HG03521 (cell line): ENCODE measurements around the gene SIPA1L3.
"Not testable (repeated sequence)": the region's sequence is repeated elsewhere in the genome, so short reads cannot be mapped to it uniquely, and the experiment has no call there.

ENCODE experiments used
- ATAC-seq: cut with Tn5 transposase; IDR thresholded peaks from one replicate; pipeline ENCODE4 v1.9.1; 2021; ENCODE audit warnings: mild to moderate bottlenecking, moderate library complexity; ENCODE audit not compliant: unreplicated experiment

Gene SIPA1L3

DNA sequence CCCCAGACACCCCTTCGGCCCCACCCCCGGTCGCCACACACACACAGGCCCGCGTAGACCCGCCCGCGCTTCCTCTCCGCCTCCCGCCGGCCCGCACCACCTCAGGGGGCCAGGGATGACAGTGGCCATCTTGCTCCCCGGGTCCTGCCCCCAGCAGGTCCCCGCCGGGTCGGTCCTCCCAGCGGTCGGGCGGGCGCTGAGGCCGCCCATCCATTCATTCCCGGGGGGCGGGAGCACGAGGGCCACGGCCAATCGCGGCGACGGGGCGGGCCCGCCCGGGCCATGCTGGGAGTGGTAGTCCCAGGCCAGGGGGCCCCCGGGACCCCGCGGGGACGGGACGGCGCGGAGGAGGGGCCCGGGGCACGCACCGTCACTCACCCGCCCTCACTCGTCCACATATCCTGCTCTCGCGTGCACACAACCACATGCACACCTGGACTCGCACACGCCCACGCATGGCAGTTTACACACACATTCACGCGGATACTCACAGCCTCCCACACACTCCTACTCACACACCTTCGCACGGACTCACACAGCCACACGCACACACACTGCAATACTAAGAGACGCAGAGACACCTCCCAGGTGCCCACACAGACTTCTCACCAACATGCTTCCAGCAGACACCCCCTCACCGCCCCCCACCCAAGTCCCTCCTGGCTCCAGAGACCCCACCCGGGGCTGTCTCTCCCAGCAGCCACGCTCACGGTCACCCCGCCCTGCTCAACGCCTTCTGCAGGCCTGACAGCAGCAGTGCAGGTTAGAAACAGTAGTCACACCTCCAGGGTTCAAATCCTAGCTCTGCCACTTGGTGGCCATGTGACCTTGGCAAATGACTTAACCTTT is 317.2 kb downstream of the SIPA1L3 start, which contains the start of gene DPF1:
DPF1 (minus strand) TSS at position 209 of the 849 bp plus-strand sequence; CDS start at position 129, 80 bp downstream.
- peak; percentile 71 for ATAC-seq

DNA sequence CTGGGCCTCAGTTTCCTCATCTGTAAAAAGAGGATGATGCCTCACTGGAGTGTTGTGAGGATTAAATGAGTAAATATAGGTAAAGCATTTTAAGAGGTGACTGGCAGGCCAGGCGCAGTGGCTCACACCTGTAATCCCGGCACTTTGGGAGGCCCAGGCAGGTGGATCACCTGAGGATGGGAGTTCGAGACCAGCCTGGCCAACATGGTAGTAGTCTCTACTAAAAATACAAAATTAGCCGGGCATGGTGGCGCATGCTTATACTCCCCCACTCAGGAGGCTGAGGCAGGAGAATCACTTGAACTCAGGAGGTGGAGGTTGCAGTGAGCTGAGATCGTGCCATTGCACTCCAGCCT is 317.8 kb downstream of the SIPA1L3 start:
- not testable (repeated sequence) for ATAC-seq

DNA sequence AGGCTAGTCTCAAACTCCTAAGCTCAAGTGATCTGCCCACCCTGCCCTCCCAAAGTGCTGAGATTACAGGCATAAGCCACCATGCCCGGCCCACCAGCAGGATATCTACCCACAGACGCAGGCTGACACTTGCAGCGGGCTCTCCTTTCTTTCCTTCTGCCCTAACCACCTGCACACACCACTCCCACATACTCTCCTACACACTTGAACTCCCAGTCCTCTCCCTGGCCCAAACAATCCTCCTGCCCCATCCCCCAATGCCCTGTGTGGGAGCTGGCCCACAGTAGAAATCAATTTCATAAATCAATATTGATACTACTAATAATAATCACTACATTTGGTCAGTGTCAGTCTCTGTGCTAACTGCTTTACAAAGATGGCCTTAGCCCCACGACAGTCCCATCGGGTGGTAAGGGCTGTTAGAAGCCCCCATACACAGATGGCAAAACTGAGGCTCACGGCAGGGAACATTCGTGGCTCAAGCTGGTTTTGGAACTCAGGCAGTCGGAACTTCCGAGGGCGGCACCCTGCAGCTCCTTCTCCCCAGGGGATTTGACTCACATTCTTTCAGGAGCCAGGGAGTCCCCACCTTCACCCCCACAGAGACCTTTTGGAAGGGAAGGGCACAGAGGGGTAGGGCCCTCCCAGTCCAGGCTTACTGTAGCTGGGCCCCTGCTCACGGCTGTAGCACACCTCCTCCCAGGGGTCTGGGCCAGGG is 320.4 kb downstream of the SIPA1L3 start:
- ATAC-seq, result no peak

DNA sequence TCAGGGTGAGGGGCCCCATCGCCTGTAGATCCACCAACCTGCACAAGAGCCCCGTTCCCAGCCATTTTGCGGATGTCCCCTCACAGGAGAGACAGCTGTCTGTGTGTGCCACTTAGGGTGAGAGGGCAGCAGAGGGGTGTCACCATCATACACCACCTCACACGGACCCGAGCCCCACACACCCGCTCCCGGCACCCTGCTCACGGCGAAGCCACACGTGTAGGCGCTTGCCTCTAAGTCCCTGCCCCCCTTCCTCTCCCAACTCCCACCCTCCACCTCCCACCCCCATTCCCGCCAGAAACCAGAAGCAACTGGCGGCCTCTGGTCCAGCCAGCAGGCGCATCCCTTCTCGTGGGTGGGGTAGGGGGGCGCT is 321.0 kb downstream of the SIPA1L3 start:
- ATAC-seq, result no peak

DNA sequence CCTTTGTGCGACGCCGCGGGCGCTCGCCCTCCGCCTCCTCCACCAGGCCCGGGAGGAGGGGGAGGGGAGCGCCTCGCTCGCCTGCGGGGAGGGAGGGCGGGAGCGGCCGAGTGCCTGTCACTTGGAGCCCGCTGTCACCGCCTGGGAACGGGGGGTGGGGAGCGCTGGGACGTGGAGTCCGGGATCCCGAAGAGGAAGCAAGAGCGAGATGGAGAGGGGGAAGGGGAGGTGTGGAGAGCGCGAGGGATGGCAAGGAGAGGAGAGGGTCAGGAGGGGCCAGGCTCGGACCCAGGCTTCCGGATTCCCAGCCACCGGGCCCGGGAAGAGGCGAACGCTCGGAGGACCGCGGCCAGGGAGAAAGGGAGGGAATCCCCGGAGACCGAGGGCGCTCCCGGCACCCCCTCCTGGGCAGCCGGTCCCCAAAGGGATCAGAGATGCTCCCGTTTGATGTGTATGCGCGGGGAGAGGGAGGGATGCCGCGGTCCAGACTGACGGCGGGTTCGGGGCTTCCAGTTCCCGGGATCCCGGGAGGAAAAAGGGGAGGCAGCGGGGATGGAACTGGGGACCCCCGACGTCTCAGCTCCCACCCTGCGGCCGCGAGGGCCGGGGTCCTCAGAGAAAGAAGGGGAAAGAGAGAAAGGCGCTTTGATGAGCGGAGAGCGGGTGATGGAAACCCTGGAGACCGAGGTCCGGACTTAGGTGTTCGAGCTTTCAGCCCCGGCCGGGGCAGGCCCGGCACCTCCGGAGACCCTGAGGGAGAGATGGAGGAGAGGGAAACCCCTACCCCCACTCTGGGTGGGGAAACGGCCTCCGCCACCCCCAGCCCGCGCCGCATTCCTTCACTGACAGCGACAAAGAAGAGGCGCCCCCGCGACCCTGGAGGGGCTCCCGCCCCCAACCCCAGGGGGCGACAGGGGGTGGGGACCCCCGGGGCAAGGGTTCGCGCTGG is 321.8 kb downstream of the SIPA1L3 start:
- no peak for ATAC-seq

DNA sequence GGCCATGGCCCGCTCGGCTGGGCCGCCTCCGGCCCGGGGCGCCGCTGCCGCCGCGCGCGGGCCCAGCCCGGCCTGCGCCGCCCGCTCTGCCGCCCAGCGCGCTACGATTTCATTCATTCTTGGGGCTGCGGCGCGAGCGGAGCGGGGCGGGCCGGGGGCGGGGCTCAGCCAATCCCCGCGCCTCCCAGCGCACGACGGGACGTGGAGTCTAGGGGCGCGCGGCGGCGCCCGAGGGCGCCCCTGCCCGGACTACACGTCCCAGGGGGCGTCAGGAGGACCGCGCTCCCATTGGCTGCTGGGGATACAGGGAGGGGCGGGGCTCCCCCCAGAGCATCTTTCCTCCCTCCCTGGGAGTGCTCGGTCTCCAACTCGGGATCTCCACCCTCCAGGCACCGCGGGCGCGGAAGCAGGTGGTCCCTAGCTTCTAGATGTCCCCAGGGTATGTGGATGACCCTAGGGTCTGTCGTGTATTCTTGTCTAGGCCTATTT is 322.6 kb downstream of the SIPA1L3 start:
- peak; percentile 56 for ATAC-seq

DNA sequence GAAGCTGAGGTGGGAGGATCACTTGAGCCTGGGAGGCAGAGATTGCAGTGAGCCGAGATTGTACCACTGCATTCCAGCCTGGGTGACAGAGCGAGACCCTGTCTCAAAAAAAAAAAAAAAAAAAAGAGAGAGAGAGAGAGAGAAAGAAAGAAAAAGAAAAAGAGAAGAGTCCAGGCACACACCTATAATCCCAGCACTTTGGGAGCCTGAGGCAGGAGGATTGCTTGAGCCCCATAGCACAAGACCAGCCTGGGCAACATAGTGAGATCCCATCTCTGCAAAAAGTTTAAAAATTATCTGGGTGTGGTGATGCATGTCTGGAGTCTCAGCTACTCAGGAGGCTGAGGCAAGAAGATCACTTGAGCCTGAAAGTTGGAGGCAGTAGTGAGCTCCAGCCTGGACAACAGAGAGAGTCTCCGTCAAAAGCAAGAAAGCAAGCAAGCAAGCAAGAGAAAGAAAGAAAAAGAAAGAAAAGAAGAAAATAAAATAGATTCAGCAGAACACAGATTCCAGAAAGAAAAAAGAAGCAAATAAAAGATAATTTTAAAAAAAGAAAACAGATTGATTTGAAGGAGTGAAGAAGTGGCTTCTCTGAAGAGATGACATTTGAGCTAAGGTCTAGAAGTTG is 323.6 kb downstream of the SIPA1L3 start:
- ATAC-seq, result not testable (repeated sequence)

DNA sequence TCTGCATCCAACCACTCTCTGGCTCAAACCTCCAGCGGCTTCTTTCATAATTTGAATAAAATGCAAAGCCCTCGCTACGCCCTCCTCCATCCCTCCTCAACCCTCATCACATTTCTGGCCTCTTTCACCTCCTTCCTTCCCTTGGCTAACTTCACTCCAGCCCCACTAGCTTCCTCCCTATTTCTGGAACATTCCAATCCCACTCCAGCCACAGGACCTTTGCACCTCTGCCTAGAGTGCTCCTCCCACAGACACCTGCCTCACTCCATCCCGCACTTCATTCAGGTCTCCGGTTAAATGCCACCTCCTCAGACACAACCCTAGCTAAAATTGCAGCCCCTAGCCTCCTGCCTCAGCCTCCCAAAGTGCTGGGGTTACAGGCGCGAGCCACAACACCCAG is 324.9 kb downstream of the SIPA1L3 start:
- ATAC-seq, result no peak

DNA sequence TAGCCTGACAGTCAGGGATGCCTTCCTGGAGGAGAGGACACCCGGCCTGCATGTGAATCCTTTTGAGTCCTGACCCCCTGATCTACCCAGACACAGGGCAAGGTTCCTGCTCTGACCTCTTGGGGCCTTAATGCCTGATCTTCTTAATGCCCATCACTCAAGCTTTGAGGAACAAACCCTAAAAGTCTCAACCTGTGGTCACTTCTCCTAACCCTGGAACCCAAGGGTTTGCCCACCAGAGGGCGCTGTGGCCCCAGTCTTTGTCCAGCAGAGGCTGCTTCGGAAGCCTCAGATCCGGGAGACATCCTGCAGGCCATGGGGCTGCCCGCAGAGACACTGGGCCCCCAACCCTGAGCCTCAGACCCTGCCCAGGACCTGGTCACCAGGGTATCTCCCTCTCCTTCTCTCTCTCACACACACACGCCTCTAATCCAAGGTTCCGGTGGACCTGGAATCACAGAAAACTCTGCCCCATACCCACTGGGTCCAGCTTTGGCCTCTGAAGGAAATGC is 326.8 kb downstream of the SIPA1L3 start:
- ATAC-seq, result no peak

DNA sequence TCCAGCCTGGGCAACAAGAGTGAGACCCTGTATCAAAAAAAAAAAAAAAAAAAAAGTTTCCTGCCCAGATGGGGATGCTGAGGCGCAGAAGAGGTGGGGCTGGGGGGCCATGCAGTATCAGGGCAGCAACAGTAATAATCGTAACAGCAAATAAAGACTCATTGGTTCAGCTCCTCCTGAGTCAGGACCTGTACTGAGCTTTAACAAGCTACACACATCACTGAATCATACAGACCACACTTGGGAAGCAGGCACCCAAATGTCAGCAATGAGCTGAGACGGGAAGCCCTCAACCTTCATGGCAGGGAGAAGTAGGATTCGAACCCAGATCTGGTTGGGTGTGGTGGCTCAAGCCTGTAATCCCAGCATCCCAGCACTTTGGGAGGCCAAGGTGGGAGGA is 327.6 kb downstream of the SIPA1L3 start:
- no peak for ATAC-seq

DNA sequence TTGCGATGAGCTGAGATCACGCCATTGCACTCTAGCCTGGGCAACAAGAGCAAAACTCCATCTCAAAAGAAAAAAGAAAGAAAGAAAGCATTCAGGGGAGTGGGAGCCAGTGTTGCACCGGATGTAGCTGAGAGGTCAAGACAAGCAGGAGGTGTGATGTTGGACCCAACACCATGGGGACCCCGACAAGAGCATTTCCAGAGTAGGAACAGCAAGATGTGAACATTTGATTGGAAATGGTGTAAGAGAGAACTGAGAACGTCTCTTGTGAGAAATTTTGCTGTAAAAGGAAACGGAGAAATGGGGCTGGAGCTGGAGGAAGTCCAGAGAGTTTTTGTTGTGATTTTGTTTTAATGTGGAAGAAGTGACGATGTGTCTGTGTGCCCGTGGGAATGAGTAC is 332.8 kb downstream of the SIPA1L3 start:
- ATAC-seq, result no peak

DNA sequence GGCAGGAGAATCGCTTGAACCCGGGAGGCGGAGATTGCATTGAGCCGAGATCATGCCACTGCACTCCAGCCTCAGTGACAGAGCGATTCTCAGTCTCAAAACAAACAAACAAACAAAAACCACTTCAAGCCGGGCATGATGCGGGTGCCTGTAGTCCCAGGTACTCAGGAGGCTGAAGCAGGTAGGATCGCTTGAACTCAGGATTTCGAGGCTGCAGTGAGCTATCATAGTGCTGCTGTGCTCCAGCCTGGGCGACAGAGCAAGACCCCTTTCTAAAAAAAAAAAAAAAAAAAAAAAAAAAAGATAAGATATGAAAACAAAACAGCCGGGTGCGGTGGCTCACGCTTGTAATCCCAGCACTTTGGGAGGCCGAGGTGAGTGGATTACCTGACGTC is 336.3 kb downstream of the SIPA1L3 start:
- ATAC-seq, result no peak

DNA sequence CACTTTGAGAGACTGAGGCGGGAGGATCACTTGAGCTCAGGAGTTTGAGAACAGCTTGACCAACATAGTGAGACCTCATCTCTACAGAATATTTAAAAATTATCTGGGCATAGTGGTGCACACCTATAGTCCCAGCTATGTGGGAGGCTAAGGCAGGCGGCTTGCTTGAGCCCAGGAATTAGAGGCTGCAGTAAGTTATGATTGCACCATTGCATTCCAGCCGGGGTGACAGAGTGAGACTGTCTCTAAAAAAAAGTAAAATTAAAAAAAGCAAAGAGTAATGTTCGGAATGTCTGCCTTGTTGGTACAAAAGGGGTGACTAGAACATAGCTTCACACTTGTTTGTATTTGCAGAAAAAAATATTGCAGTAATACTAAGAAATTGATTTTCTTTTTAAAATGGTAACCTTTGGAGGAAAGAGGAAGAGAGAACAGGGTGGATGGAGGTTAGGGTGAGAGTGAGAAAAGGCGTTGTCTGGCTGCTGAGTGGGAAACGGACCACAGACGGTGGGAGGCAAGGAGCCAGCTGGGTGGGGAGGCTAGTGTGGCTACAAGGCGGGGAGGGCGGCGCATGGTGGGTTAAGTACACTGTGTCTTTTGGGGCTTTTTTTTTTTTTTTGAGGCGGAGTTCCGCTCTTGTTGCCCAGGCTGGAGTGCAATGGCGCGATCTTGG is 339.0 kb downstream of the SIPA1L3 start:
- ATAC-seq, result no peak

DNA sequence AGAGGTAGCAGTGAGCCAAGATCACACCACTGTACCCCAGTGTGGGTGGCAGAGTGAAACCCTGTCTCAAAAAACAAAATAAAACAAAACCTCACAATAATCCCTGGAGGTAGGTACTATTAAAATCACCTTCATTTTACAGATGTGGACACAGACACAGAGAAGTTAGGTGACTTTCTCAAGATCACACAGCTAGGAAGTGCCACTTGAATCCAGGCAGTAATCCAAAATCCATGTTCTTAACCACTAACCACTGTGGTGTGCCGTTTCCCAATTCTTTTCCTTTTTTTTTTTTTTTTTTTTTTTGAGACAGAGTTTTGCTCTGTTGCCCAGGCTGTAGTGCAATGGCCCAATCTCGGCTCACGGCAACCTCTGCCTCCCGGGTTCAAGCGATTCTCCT is 340.1 kb downstream of the SIPA1L3 start:
- no peak for ATAC-seq

DNA sequence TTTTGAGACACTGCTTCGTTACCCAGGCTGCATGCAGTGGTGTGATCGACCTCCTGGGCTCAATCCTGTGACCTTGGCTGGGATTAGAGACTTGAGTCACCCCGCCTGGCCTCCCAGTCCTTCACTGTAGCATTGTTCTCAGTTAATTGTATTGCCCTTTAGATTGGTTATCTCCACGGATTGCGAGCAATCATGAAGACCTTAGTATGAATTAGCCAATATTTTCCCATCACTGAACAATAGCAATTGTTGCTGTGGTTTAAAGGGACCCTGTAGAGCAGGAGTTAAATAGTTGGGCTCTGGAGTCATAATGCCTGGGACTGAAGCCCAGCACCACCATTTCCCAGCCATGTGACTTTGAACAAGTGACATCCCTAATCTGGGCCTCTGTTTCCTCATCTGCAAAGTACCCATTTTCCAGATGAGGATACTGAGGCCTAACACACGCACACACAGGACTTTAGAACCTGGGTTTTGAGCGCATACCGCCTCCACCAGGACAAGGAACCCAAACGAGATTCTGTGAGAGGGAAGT is 340.8 kb downstream of the SIPA1L3 start:
- ATAC-seq, result no peak

DNA sequence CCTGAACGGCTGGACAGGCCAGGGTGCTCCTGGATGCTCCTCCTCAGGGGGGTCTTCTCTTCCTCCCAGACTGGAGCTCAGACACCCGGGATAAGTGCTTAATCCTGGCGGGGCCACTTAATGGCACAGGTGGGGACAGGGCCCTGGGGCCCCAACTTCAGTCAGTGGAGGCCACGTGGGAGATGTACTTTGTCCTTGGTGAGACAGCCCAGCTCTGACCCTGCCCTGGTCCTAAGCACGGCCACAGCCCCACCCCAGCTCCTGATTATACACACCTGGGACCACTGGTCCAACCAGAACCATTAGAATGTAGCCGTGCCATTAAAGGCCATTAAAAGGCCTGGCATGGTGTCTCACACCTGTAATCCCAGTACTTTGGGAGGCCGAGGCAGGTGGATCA is 341.4 kb downstream of the SIPA1L3 start:
- no peak for ATAC-seq

DNA sequence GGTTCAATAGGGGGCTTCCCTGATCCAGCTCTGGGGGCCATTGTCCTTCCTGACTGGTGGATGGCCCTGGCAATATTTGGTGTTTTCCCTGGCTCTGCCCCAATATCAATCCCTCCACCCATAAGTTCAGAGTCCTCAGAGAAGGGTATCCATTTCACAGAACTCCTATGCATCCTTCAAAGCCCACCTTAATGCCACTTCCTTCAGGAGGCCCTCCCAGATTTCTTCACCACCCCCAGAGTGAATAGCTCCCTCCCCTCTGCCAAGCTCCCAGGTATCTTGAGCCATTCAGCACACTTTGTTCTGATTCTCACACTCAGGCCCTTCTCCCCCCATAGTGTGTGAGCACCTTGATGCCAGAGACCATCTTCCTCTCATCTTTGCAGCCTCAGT is 343.4 kb downstream of the SIPA1L3 start:
- no peak for ATAC-seq

DNA sequence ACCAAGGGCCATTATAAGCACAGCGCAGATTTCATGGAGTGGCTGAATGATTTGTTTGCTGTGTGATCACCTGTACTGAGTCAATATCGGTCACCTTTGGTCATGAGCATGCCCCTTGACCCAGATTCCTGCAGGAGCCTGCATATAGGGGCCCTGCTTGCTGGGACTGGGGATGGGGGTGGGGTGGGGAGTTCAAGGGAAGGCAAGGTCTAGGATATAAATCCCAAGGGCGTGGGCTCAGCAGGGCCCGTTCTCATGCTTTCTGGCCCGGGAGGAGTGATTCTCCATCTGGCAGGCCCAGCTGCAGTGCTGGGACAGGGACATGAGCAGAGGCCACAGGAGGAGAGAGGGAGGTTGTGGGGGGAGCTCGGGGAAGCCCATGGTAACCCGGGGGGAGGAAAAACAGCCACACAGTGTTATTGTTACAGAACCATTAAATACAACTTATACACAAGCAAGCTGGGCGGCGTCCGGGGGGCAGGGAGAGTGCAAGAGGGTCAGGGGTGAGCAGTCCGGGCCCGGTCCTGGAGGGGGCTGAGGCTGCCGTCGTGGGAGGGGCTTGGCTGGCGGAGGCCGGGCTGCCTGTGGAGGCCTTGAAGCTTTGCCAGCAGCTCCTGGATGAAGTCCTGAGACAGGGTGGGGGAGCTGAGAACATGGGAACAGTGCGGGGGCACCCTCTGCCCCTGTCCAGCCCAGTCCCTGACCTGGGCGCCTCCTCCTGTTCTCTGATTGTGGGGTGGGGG is 344.0 kb downstream of the SIPA1L3 start:
- ATAC-seq, result no peak

DNA sequence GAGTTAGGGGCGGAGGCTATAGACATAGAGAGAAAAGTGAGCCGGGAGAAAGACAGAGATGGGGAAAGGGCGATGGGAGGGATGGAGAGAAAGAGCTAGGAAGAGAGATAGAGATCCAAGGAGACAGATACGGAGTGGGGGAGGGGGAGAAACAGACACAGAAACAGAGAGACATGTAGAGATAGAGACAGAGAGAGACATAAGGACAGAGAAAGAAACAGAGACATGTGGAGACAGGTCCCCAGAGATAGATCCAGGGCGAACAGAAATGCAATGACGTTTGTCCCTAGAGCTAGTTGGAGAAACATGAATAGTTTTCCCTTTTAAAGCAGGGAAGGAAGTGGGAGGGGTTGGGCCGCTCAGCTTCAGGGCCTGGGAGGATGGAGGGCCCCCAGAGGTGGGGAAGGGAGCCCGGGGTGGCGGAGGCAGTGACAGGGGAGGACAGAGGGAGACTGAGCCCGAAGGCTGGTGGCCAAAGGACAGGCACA is 344.6 kb downstream of the SIPA1L3 start:
- ATAC-seq, result no peak
